ENCODE measurements around the gene ACLY. TPM values are rescaled to one million over a fixed set of nuclear protein-coding genes. Genes with fewer than 3 reads are reported as not detected.
A peak's percentile ranks its signal among the peaks of the same experiment; 100 is the strongest.
"Not testable (repeated sequence)": the region's sequence is repeated elsewhere in the genome, so short reads cannot be mapped to it uniquely, and the experiment has no call there.

ACLY gene
- total RNA-seq, 1 donor from 2014 or later: 127 TPM

GRCh38 chr17:41939693-41940090 is 20.9 kb upstream of the ACLY start:
- no peak for DNase-seq (ENCODE audit: low spot score)

- no peak for DNase-seq (ENCODE audit: low spot score)
Observed at GRCh38 chr17:41939044-41939692, 20.4 kb upstream of the ACLY start.

- DNase-seq (ENCODE audit: low spot score): no peak
Observed at GRCh38 chr17:41937970-41938954, 19.5 kb upstream of the ACLY start.

- DNase-seq (ENCODE audit: low spot score): no peak
Observed at GRCh38 chr17:41935641-41936040, 16.9 kb upstream of the ACLY start.

- DNase-seq (ENCODE audit: low spot score): no peak
Observed at GRCh38 chr17:41932816-41933389, 14.2 kb upstream of the ACLY start.

GRCh38 chr17:41931715-41932114 is 13.0 kb upstream of the ACLY start:
- DNase-seq (ENCODE audit: low spot score): not testable (repeated sequence)

- DNase-seq (ENCODE audit: low spot score): not testable (repeated sequence)
Observed at GRCh38 chr17:41930833-41931156, 12.0 kb upstream of the ACLY start.

- peak; percentile 97 for DNase-seq (ENCODE audit: low spot score)
Observed at GRCh38 chr17:41930009-41930832, 11.5 kb upstream of the ACLY start, which contains the start of gene ODAD4. Gene ODAD4 (plus strand): TSS chr17:41930617. CDS start chr17:41930724, 107 bp downstream.

- DNase-seq (ENCODE audit: low spot score): no peak
Observed at GRCh38 chr17:41928693-41929251, 10.0 kb upstream of the ACLY start.

- no peak for DNase-seq (ENCODE audit: low spot score)
Observed at GRCh38 chr17:41925991-41926590, 7.3 kb upstream of the ACLY start.

GRCh38 chr17:41920580-41920955 is 1.8 kb upstream of the ACLY start:
- DNase-seq (ENCODE audit: low spot score): no peak

GRCh38 chr17:41919840-41920579 is 1.3 kb upstream of the ACLY start:
- DNase-seq (ENCODE audit: low spot score): no peak

GRCh38 chr17:41919165-41919817 is 540 bp upstream of the ACLY start:
- no peak for DNase-seq (ENCODE audit: low spot score)

GRCh38 chr17:41917679-41918313 is 955 bp downstream of the ACLY start:
- peak; percentile 30 for DNase-seq (ENCODE audit: low spot score)

- DNase-seq (ENCODE audit: low spot score): peak; percentile 19
Observed at GRCh38 chr17:41917192-41917591, 1.6 kb downstream of the ACLY start.

GRCh38 chr17:41915566-41915965 is 3.2 kb downstream of the ACLY start:
- DNase-seq (ENCODE audit: low spot score): no peak

GRCh38 chr17:41915020-41915419 is 3.7 kb downstream of the ACLY start:
- no peak for DNase-seq (ENCODE audit: low spot score)

GRCh38 chr17:41914358-41914766 is 4.4 kb downstream of the ACLY start:
- DNase-seq (ENCODE audit: low spot score): no peak

GRCh38 chr17:41913798-41914197 is 5.0 kb downstream of the ACLY start:
- no peak for DNase-seq (ENCODE audit: low spot score)

Data from mucosa of gallbladder (tissue), 1 donor.